Measurements from ENCODE around the gene NOL12. TPM values are rescaled to one million over a fixed set of nuclear protein-coding genes. Genes with fewer than 3 reads are reported as not detected.

NOL12 gene
- total RNA-seq, 1 donor from 2014 or later = 39.0 TPM

DNA sequence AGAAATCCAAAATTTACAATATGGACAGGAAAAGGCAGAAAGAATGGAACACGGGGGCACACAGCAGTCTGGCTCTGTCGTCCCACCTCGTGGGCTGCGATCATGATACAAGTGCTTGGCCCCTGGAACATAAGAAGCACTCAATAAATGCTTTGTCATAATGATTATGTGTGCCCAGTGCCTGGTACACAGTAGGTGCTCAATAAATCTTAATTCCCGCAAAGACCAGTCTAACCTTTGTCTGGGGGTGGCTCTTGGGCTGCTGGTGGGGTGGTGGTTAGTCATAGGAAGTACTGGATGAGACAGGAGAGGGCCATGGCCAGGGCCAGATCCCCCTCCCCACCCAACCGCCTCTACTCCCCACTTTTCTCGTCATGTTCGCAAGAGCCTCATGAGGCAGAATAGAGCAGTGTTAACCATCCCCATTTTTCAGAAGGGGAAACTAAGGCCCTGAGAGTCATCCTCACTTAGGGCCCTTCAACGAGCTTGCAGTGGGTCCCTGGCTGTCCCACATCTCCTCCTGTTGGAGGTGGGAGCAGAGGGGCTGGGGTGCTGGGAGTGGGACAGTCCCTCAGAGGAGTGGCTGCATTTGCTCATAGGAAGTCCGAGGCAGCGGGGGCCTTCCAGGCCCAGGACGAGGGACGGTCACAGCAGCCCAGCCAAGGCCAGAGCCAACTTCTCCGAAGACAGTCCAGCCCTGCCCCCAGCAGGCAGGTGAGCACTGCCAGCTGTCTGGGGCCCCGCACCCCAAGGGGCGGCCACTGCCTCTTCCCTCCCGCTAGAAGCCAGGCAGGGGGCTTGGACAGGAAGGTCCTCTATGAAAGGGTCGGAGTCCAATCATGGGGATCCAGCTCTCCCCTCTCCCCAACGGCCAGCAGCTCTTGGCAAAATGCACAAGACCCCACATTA, 46.8 kb downstream of the NOL12 start:
- peaks cover 1% of the 10 kb centered on the region for H3K27me3 Mint-ChIP-seq
- ATAC-seq (ENCODE audit: low read depth) = no peak
- ChIA-PET CTCF (no interaction called here), POLR2A (no interaction called here)
- TF ChIP-seq, protein P1, sequence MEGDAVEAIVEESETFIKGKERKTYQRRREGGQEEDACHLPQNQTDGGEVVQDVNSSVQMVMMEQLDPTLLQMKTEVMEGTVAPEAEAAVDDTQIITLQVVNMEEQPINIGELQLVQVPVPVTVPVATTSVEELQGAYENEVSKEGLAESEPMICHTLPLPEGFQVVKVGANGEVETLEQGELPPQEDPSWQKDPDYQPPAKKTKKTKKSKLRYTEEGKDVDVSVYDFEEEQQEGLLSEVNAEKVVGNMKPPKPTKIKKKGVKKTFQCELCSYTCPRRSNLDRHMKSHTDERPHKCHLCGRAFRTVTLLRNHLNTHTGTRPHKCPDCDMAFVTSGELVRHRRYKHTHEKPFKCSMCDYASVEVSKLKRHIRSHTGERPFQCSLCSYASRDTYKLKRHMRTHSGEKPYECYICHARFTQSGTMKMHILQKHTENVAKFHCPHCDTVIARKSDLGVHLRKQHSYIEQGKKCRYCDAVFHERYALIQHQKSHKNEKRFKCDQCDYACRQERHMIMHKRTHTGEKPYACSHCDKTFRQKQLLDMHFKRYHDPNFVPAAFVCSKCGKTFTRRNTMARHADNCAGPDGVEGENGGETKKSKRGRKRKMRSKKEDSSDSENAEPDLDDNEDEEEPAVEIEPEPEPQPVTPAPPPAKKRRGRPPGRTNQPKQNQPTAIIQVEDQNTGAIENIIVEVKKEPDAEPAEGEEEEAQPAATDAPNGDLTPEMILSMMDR (IDR thresholded peaks at IDR 0.05) = no peak
- H3K36me3 Mint-ChIP-seq (ENCODE audit: low read depth) = no peaks in the 10 kb centered on the region
- peaks cover 2% of the 10 kb centered on the region for H3K4me1 Mint-ChIP-seq
- intact Hi-C loops (cut with micrococcal nuclease) = no loop called here
- no peak overlapping the region for H3K4me3 Mint-ChIP-seq
- no peak overlapping the region for H3K27ac Mint-ChIP-seq
- H3K9me3 Mint-ChIP-seq = no peaks in the 10 kb centered on the region
- no peak for DNase-seq

DNA sequence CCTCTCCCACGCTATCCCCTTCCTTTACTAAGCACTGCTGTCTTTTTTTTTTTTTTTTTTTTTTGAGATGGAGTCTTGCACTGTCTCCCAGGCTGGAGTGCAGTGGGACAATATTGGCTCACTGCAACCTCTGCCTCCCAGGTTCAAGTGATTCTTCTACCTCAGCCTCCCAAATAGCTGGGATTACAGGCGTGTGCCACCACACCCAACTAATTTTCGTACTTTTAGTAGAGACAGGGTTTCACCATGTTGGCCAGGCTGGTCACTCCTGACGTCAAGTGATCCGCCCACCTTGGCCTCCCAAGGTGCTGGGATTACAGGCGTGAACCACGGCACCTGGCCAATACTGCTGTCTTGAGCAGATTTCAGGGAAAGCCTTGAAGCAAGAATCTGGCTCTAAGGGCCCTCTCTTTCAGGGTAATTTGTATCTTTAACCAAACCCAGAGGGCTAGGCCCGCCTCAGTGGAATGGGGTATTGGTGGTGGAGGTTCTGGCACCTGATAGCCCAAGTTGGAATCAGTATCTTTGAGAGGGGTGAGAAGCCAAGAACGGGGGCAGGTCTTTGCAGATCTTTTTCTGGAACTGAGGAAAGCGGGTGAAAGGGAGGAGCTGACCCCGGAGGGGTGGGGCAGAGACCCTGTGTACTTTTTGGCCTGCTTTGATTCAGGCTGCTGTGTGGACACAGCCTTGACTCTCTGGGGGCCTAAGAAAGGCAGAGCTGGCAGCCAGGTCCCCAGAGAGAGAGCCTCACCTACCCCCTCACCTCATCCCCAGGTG, 47.7 kb downstream of the NOL12 start:
- CTCF ChIA-PET = no interaction called here
- no peak overlapping the region for H3K27ac Mint-ChIP-seq
- H3K27me3 Mint-ChIP-seq = peaks cover 1% of the 10 kb centered on the region
- H3K4me1 Mint-ChIP-seq = peaks cover 2% of the 10 kb centered on the region
- POLR2A ChIA-PET = no interaction called here
- no peak for DNase-seq
- TF ChIP-seq, protein P1 (IDR thresholded peaks at IDR 0.05) = no peak
- H3K9me3 Mint-ChIP-seq = no peaks in the 10 kb centered on the region
- intact Hi-C loops (cut with micrococcal nuclease) = no loop called here
- no peaks in the 10 kb centered on the region for H3K36me3 Mint-ChIP-seq (ENCODE audit: low read depth)
- no peak for ATAC-seq (ENCODE audit: low read depth)
- no peak overlapping the region for H3K4me3 Mint-ChIP-seq

DNA sequence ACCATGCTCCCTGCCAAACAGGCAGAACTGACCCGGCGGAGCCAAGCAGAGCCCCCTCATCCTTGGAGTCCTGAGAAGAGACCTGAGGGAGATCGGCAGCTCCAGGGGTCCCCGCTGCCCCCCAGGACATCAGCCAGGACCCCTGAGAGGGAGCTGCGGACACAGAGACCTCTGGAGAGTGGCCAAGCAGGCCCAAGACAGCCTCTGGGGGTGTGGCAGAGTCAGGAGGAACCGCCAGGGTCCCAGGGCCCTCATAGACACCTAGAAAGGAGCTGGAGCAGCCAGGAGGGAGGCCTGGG, 48.2 kb downstream of the NOL12 start:
- ATAC-seq (ENCODE audit: low read depth) (no peak), DNase-seq (no peak)
- intact Hi-C loops (cut with micrococcal nuclease) = no loop called here
- ChIA-PET CTCF (no interaction called here), POLR2A (no interaction called here)
- H3K9me3 Mint-ChIP-seq = no peaks in the 10 kb centered on the region
- H3K27ac Mint-ChIP-seq = no peak overlapping the region
- H3K4me3 Mint-ChIP-seq = no peak overlapping the region
- H3K27me3 Mint-ChIP-seq = peaks cover 3% of the 10 kb centered on the region
- peaks cover 2% of the 10 kb centered on the region for H3K4me1 Mint-ChIP-seq
- H3K36me3 Mint-ChIP-seq (ENCODE audit: low read depth) = no peaks in the 10 kb centered on the region
- TF ChIP-seq, protein P1 (IDR thresholded peaks at IDR 0.05) = no peak

DNA sequence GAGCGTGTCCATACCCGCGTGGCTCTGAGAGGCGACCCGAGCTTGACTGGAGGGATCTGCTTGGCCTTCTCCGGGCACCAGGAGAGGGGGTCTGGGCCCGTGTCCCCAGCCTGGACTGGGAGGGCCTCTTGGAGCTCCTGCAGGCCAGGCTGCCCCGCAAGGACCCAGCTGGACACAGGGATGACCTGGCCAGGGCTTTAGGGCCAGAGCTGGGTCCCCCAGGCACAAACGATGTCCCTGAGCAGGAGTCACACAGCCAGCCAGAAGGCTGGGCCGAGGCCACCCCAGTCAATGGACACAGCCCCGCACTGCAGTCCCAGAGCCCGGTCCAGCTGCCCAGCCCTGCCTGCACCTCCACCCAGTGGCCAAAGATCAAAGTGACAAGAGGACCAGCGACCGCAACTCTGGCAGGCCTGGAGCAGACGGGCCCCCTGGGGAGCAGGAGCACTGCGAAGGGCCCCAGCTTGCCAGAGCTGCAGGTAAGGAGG, 48.9 kb downstream of the NOL12 start:
- Mint-ChIP-seq H3K4me3 (no peak overlapping the region), H3K36me3 (ENCODE audit: low read depth) (no peaks in the 10 kb centered on the region), H3K4me1 (peaks cover 2% of the 10 kb centered on the region), H3K9me3 (no peaks in the 10 kb centered on the region), H3K27me3 (peaks cover 3% of the 10 kb centered on the region), H3K27ac (no peak overlapping the region)
- no peak for DNase-seq
- CTCF ChIA-PET = no interaction called here
- POLR2A ChIA-PET = no interaction called here
- intact Hi-C loops (cut with micrococcal nuclease) = no loop called here
- TF ChIP-seq, protein P1 (IDR thresholded peaks at IDR 0.05) = no peak
- ATAC-seq (ENCODE audit: low read depth) = no peak

DNA sequence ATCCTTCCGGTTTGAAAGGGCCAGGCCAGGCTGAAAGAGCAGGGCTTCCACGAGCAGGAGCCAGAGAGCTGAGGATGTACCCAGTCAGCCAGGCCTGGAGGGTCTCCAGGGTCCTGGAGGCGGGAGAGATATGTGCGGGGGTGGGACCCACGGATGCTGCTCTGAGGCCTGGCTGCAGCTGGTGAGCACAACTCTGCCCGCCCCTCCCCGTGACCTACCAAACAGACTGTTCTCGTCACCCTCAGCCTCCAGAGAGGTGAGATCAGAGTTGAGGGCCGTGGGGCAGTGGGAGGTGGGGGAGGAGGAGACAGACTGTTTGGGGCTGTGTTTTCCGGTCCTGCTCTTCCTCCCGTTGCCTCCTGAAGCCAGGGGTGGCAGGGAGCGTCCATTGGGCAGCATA, 52.9 kb downstream of the NOL12 start:
- intact Hi-C loops (cut with micrococcal nuclease) = no loop called here
- Mint-ChIP-seq H3K4me1 (no peaks in the 10 kb centered on the region), H3K27me3 (peaks cover 3% of the 10 kb centered on the region), H3K4me3 (no peak overlapping the region), H3K36me3 (ENCODE audit: low read depth) (no peaks in the 10 kb centered on the region), H3K27ac (no peak overlapping the region), H3K9me3 (no peaks in the 10 kb centered on the region)
- ATAC-seq (ENCODE audit: low read depth) (no peak), DNase-seq (no peak)
- CTCF ChIA-PET = no interaction called here
- POLR2A ChIA-PET = interaction anchor here (0.6 kb wide), 2 partner anchors 106 to 131 kb away, joined by 8 to 12 read pairs; no protein-coding TSS in a partner anchor
- TF ChIP-seq, protein P1 (IDR thresholded peaks at IDR 0.05) = no peak

All from activated B cell treated with CpG ODN at 0.5 μM for 24 hours (primary cell).